ENCODE measurements around the gene CALN1.
"Not testable (repeated sequence)": the region's sequence is repeated elsewhere in the genome, so short reads cannot be mapped to it uniquely, and the experiment has no call there.

The CALN1 gene

DNA sequence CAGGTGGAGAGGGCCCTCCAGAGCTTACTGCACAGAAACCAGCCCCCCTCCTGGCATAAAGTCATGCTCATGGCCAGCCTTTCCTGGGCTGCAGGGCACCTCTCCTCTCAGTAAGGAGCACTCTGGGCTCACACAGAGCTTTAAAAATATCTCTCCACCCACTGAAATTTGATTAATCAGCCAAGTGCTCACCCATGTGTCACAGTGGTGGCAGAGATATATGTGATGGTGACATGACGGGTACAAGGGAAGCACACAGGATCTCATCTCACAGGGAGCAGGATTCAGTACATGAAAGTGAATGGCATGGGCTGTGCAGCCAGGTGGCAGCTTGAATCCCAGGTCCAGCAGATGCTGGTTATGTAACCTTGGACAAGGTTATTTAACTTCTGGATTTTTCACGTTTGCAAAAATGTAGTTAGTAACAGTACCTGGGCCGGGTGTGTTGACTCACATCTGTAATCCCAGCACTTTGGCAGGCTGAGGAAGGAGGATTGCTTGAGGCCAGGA, 144.8 kb downstream of the CALN1 start:
- no peak for DNase-seq (ENCODE audit: low spot score)

DNA sequence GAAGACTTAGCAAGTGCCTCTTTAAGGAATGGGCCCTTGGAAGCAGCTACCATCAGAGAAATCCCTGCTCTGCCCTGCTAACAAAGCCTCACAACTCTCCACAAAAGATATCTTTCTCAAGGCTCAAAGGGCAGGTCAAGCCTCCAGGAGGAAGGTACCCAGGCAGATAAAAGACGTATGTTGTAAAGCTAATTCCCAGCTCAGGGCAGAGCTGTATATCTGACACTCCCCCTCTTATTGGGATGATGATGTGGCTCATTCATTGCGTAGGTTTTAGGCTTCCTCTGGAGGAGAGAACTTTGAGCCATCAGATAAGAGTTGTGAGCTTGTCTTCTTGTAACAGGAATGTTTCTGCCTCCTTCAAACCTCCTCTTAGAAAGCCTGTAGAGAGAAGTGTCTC, 145.4 kb downstream of the CALN1 start:
- no peak for DNase-seq (ENCODE audit: low spot score)

DNA sequence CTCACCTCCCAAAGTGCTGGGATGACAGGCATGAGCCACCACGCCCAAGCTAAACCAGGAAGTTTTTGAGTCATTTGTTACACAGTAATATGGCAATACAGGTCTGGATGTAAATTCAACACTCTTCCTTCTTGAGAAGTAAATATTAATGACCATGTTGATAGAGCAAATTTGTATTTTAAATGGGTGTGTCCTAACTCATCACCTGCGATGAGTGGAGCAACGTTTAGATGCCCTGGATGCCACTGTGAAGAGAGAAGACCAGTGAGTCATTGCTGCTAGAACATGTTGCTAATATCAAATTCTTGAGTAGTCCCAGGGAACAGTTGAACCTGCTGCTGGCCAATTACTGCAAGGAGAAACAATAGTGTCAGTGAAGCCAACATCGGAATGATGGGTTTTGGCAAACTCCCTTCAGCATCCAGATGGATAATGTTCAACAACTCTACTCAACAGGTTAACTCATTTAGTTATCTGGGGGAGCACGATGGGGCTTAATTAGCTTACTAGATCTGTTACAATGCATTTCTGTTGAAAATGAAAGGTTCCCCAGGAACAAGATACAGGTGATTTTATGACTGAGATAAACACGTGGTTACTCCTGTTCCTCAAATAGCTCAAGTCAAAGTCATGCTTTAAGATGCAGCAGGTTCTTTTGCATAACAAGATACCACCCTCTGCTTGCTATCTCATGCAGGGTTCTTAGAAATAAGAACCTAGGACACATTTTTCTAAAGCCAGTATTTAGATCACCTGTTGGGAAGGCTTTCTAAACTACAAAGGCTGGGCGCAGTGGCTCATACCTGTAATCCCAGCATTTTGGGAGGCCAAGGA, 146.8 kb downstream of the CALN1 start:
- no peak for DNase-seq (ENCODE audit: low spot score)

DNA sequence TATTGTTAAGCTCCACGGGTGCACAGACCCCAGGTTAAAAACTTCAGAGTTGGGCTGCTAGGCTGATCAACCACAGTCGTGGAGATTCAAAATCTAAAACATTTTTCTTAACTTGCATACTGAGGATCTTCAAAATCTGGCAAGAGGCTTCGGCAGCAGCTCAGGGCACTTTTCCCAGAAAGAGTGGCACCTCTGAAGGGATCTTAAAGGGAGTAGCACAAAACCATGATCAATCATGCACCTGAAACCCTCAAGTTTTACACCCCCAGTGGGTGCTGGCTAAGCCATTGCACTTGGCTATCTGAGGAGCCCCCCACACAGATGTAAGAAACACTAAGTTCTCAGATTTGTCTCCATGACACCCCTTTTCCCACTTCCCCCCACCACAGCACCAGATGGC, 151.7 kb downstream of the CALN1 start:
- DNase-seq (ENCODE audit: low spot score), result no peak

DNA sequence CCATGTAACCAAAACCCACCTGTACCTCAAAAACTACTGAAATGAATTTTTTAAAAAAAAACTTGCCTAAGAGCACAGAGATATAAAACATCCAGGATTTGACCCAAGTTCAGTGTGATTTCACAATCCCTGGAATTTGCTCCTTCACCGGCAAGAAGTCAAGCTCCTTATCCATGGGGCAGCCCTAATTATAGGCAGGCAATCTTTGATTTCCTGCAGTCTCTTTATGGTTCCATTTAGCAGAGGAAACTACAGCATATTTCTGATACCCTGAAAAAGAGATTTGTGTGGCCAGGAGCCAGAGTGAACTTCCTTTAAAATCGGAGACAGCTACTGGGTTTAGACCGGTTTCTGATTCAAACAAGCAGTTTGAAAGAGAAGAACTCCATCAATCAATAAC, 154.1 kb downstream of the CALN1 start:
- no peak for DNase-seq (ENCODE audit: low spot score)

DNA sequence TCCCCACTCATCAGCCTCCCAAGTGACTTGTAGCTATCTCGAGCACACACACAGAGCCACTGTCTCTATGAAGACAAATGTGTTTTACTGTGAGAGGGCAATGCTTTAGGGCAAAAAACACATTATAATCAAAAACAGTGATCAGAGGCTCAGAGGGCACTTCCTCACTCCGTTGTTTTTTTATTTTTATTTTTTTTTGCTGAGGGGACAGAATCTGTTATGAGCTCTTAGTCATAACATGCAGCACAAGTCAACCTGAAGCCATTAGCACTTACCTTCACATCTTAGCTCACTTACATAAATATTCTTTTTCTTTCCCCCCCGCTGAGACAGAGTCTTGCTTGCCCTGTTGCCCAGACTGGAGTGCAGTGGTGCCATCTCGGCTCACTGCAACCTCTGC, 157.7 kb downstream of the CALN1 start:
- no peak for DNase-seq (ENCODE audit: low spot score)

DNA sequence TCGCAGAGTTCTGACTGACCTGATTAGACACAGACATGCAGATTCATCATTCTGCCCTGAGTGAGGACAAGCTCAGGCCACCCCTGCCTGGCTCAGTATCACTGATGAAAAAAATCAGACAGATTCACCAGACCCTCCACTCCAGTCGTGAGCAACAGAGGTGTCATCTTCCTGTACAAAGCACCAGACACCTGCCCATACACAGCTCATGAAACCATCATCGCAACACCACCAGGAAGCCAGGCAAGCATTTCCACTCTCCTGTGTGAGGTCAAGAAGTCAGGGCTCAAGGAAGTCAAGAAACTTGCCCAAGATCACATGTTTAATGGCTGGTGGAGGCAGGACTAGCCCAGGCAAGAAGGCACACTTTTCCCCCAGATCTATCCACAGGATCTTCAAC, 163.0 kb downstream of the CALN1 start:
- no peak for DNase-seq (ENCODE audit: low spot score)

DNA sequence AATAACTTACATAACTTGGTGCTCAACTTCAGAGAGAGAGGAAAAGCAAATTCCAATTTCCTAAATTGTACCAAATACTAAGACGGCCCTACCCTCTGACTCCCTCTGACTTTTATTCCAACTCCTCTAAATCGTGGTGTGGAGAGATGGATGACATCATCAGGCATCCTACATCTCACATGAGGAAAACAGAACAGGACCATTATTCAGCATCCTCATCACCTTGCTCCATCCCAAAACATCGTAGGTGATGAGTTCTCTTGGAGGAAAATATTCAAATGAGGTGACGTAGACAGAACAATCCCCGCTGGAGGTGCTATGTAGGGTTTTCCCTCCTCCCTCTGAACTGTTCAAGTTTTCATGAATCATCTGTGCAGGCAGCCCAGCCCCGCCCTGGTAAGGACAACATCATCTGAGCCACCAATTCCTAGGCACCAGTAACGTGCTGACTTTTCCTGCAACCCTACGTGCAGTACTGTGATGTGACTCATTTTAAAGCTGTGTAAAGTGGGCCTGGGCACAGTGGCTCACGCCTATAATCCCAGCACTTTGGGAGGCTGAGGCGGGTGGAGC, 167.2 kb downstream of the CALN1 start:
- no peak for DNase-seq (ENCODE audit: low spot score)

DNA sequence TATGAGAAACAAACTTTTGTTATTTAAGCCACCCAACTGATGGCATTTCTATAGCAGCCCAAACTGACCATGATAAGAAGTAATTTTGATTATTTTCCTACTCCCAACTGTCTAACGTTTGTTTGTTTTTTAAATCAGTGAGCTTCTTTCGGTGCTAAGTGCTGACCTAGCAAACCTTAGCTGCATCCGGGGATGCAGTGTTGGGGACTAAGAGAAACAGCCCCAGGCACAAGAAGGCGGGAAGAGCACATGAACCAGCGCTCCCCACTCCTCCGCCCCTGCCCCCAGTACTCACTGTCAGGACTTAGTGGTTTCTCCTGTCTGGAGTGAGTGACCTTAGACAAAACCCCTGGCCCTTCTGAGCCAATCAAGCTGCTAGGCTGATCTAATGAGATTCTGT, 168.8 kb downstream of the CALN1 start:
- no peak for DNase-seq (ENCODE audit: low spot score)

DNA sequence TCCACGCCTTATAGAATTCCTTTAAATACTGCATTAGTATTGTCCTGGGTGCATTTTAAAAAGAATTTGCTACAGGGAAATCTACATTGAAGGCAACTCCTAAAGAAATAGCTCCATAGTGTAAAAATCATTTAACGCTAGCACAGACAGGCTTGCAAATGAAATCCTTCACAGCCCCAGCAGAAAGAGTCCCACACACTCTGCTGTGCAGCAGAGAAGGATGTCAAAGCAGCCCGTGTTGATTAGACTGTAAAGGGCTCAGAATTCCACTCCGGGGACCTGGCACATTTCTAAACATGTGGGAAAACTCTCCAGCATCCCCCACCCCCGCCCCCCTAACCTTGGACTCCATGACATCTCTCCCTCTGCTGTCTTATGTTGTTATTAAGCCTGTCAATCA, 176.8 kb downstream of the CALN1 start:
- DNase-seq (ENCODE audit: low spot score), result no peak

DNA sequence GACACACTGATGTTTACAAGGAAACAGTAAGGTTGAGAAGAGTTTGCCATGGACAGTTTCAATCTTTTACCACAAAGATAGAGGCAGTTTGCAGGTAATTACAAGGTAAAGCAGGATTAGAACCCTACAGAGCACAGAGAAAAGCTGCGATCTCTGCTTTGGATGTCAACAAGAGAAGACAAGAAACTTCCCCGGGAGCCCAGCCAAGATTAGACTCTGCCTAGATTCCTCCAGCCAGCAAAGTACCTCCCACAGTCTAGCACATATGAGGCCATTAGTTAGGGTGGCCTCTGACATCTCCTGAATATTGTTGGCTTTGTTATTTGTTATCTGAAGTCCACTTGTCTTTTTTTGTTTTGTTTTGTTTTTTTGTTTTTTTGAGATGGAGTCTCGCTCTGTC, 178.1 kb downstream of the CALN1 start:
- DNase-seq (ENCODE audit: low spot score), result no peak

DNA sequence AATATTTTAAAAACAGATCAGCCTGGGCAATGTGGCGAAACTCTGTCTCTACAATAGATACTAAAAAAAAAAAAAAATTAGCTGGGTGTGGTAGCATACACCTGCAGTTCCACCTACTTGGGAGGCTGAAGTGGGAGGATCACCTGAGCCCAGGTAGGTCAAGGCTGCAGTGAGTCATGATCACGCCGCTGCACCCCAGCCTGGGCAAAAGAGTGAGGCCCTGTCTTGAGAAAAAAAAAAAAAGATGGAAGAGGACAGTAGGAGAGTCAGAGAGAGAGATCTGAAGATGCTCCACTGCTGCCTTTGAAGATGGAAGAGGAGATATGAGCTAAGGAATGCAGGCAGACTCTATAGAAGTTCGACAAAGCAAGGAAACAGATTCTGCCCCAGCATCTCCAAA, 181.9 kb downstream of the CALN1 start:
- no peak for DNase-seq (ENCODE audit: low spot score)

DNA sequence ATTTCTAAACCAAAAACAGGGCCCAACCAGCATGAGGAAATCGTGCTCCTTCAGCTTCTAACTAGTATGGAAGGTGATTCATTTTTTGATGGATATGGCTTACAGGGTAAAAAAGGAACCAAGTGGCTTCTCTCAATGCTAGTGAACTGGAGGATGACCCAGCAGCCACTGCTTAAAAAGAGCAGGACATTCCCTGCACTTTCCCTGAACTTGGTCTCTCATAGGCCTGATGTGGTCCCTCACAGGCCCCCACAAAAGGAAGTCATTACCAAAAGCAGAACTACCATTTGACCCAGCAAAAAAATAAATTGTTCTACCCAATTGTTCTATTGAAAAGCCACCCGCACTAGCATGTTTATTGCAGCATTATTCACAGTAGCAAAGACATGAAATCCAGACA, 188.8 kb downstream of the CALN1 start:
- no peak for DNase-seq (ENCODE audit: low spot score)

DNA sequence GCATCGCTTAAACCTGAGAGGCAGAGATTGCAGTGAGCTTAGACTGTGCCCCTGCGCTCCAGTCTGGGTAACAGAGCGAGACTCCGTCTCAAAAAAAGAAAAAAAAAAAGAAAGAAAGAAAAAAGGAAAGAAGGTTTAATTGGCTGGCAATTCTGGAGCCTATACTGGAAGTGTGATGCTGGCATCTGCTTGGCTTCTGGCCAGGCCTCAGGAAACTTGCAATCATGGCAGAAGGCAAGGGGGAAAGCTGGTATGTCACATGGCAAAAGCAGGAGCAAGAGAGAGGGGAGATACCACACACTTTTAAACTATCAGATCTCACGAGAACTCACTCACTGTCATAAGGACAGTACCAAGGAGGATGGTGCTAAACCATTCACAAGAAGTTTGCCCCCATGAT, 190.0 kb downstream of the CALN1 start:
- no peak for DNase-seq (ENCODE audit: low spot score)

DNA sequence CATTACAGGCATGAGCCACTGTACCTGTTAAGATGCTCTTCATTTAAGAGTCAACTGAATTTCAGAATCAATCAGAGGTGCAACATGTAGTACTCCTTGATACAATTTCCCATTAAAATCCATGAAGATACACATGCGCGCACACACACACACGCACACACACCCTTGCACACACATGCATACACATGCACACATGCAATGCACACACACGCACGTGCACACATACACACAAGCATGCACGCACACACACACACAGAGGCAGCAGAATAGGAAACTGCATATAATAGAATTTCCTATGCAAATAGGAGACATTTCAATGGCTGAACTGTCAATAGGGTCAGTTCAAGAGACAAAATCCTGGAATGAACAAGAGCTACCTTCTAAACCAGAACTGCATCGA, 192.6 kb downstream of the CALN1 start:
- DNase-seq (ENCODE audit: low spot score), result no peak

DNA sequence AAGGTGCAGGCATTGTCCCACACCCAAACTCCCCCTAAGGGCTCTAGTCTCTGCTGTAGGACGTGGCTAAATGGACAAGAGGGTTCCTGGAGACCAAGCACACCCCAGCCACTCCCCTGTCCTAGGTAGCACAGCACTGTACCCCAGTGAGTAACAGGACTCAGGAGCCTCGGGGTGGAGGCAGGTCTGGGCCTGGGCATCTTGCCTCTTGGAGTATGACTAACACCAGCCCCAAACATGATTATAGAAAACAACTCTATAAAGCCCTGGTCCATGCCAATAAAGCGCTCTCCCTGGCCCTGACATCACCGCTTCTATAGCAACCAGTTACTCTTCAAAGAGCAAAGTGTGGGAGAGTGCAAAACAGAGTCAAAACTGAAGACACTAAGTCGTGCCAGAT, 195.0 kb downstream of the CALN1 start:
- DNase-seq (ENCODE audit: low spot score), result no peak

DNA sequence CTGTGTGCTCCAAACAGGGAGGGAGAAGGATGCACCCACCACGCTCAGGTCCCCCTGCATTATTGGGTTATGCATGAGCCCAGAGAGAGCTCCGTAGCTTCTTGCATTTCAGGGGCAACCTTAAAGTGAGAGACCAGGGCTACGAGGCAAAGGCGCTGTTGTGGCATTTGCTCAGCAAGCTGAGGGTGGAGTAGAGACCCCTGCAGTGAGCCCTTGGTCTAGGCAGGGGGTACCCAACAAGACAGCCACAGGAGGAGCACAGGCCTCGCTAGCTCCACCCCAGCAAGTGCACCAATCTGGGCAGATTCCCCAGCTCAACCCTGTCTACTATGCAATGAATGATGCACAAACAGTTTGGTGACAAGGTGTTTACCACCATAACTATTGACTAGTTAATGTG, 198.4 kb downstream of the CALN1 start:
- DNase-seq (ENCODE audit: low spot score), result no peak

DNA sequence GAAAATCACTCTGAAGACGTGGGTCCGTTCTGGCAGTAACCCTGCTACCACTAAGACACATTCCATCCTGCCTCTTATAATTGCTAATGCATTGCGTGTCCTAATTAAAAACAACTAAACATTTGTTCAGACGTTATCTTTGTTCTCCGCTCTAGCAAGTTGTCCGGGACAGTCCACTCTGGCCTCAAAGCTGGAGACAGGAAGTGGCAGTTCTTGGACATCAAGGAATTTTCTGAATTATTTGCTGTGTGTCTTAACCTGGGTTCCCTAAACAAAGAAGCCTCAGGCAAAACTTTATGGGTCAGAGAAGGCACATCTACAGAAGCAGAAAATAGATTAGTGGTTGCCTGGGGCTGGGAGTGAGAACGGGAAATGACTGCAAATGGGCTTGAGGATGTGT, 199.1 kb downstream of the CALN1 start:
- no peak for DNase-seq (ENCODE audit: low spot score)

DNA sequence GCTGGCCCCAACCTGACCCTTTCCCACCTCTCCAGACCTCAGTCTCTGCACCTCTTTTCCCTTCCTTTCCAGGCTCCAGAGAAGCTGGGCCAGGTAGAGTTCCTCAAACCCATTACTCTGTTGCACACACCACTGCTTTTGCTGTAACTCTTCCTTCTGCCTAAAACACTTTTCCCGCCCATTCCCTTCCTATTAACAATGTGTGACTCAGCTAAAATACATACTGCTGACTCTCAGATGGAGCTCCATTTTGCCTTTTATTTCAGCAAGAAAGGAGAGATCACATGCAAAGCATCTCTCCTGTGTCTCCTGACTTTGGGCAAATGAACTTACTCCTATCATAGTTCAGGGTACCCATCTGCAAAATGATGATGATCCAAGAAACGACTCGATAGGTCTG, 201.0 kb downstream of the CALN1 start:
- DNase-seq (ENCODE audit: low spot score), result no peak

DNA sequence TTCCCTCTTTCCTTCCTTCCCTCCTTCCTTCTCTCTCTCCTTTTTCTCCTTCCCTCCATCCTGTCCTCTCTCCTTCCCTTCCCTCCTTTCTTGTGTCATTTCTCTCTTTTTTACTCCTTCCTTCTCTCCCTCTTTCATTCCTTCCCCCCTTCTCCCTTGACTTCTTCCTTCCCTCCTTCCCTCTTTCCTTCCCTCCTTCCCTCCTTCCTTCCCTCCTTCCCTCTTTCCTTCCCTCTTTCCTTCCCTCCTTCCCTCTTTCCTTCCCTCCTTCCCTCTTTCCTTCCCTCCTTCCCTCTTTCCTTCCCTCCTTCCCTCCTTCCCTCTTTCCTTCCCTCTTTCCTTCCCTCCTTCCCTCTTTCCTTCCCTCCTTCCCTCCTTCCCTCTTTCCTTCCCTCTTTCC, 203.1 kb downstream of the CALN1 start:
- not testable (repeated sequence) for DNase-seq (ENCODE audit: low spot score)

DNA sequence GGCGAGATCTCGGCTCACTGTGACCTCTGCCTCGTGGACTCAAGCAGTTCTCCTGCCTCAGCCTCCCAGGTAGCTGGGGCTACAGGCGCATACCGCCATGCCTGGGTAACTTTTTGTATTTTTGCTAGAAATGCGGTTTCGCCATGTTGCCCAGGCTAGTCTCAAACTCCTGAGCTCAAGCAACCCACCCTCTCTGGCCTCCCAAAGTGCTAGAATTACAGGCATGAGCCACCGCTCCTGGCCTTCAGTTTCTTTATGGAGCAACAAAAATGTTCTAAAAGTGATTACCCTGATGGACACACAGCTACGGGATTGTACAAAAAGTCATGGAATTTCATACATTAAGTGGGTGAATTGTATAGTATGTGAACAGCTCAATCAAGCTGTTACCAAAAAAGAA, 216.0 kb downstream of the CALN1 start:
- no peak for DNase-seq (ENCODE audit: low spot score)

DNA sequence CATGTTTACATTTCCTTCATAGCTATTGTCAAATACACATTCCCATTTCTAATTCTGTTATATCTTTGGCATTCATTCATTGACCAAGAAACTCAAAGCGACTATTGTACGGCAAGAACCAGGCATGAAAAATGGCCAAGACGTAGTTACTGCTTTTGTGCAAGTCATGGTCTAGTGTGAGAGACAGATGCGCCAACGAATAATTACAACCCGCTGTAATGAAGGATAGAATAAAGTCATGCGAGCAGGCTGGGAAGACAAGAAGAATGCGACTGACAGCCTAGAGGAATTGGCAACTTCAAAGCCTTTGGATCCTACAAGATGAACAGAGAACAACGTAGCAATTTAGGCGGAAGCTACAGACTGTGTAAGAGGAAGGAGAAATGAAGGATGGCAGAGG, 221.2 kb downstream of the CALN1 start:
- DNase-seq (ENCODE audit: low spot score), result no peak

DNA sequence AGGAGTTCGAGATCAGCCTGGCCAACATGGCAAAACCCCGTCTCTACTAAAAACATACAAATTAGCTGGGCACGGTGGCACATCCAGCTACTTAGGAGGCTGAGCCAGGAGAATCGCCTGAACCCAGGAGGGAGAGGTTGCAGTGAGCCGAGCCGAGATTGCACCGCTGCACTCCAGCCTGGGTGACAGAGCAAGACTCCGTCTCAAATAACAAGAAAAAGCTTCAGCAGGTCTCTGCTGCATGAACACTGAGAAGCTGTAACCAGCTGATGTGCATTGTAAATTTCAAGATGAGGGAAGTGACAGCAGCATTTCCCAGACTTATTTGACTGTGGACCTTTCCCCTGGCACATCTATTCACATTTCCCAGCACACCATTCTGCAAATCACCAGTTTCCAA, 222.0 kb downstream of the CALN1 start:
- no peak for DNase-seq (ENCODE audit: low spot score)

DNA sequence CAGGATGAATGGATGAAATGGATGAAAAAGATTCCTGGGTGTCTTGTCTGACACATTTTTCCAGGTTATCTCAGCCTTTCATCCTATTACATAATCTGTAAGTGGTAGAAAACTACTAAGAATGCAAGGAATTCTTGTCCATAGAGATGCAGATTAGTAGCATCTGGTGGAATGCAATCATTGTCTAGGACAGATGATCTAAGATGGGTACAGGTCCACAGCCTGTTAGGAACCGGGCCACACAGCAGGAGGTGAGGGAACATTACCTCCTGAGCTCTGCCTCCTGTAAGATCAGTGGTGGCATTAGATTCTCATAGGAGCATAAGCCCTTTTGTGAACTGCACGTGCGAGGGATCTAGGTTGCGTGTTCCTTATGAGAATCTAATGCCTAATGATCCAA, 225.0 kb downstream of the CALN1 start:
- DNase-seq (ENCODE audit: low spot score), result no peak
